IPS-18c (cell line): ENCODE results near the gene PTPN21.

Source experiments
- H3K4me3 ChIP-seq: 2 replicates; pipeline ENCODE4 v1.7.0; 2013; ENCODE audit warnings: low read depth, mild to moderate bottlenecking, low read length, moderate library complexity; ENCODE audit not compliant: insufficient read depth
- H3K9me3 ChIP-seq: one replicate; pipeline ENCODE4 v1.6.1; 2013; ENCODE audit warnings: mild to moderate bottlenecking, low read length, moderate library complexity; ENCODE audit not compliant: control insufficient read depth, insufficient read depth

The PTPN21 gene

GRCh38 chr14:88490168-88490567 lies 64.6 kb downstream of the PTPN21 start:
- H3K4me3 ChIP-seq, result no peak overlapping the region

GRCh38 chr14:88488897-88489296 lies 65.9 kb downstream of the PTPN21 start:
- Histone ChIP-seq H3K4me3 (no peak overlapping the region), H3K9me3 (no peaks in the 10 kb centered on the region)

More at GRCh38 chr14:88490168-88490567, 64.6 kb downstream of the PTPN21 start:
- no peaks in the 10 kb centered on the region for H3K9me3 ChIP-seq

- Histone ChIP-seq H3K4me3 (no peak overlapping the region), H3K9me3 (no peaks in the 10 kb centered on the region)
Observed at GRCh38 chr14:88488081-88488480, 66.7 kb downstream of the PTPN21 start.

- no peak overlapping the region for H3K4me3 ChIP-seq
- H3K9me3 ChIP-seq, result no peaks in the 10 kb centered on the region
Observed at GRCh38 chr14:88482524-88482923, 72.3 kb downstream of the PTPN21 start.

- no peaks in the 10 kb centered on the region for H3K9me3 ChIP-seq
- no peak overlapping the region for H3K4me3 ChIP-seq
Observed at GRCh38 chr14:88481794-88482193, 73.0 kb downstream of the PTPN21 start.

- Histone ChIP-seq H3K9me3 (no peaks in the 10 kb centered on the region), H3K4me3 (no peak overlapping the region)
Observed at GRCh38 chr14:88481059-88481458, 73.7 kb downstream of the PTPN21 start.

GRCh38 chr14:88479574-88479987 lies 75.2 kb downstream of the PTPN21 start:
- no peak overlapping the region for H3K4me3 ChIP-seq
- no peaks in the 10 kb centered on the region for H3K9me3 ChIP-seq

GRCh38 chr14:88478931-88479330 lies 75.9 kb downstream of the PTPN21 start:
- Histone ChIP-seq H3K9me3 (no peaks in the 10 kb centered on the region), H3K4me3 (no peak overlapping the region)

GRCh38 chr14:88477513-88478250 lies 77.1 kb downstream of the PTPN21 start:
- Histone ChIP-seq H3K4me3 (no peak overlapping the region), H3K9me3 (no peaks in the 10 kb centered on the region)

- Histone ChIP-seq H3K4me3 (no peak overlapping the region), H3K9me3 (no peaks in the 10 kb centered on the region)
Observed at GRCh38 chr14:88476825-88477224, 78.0 kb downstream of the PTPN21 start.

GRCh38 chr14:88476214-88476774 lies 78.5 kb downstream of the PTPN21 start:
- no peaks in the 10 kb centered on the region for H3K9me3 ChIP-seq
- H3K4me3 ChIP-seq, result no peak overlapping the region

- Histone ChIP-seq H3K9me3 (no peaks in the 10 kb centered on the region), H3K4me3 (no peak overlapping the region)
Observed at GRCh38 chr14:88473791-88474190, 81.0 kb downstream of the PTPN21 start.

- no peak overlapping the region for H3K4me3 ChIP-seq
- H3K9me3 ChIP-seq, result no peaks in the 10 kb centered on the region
Observed at GRCh38 chr14:88470542-88471440, 84.0 kb downstream of the PTPN21 start.

- H3K9me3 ChIP-seq, result no peaks in the 10 kb centered on the region
- no peak overlapping the region for H3K4me3 ChIP-seq
Observed at GRCh38 chr14:88468406-88468805, 86.4 kb downstream of the PTPN21 start.

- H3K9me3 ChIP-seq, result peaks cover 2% of the 10 kb centered on the region
Observed at GRCh38 chr14:88463318-88463717, 91.5 kb downstream of the PTPN21 start.

GRCh38 chr14:88454886-88455285 lies 99.9 kb downstream of the PTPN21 start:
- Histone ChIP-seq H3K9me3 (no peaks in the 10 kb centered on the region), H3K4me3 (no peak overlapping the region)

More at GRCh38 chr14:88463318-88463717, 91.5 kb downstream of the PTPN21 start:
- no peak overlapping the region for H3K4me3 ChIP-seq

- Histone ChIP-seq H3K9me3 (no peaks in the 10 kb centered on the region), H3K4me3 (no peak overlapping the region)
Observed at GRCh38 chr14:88452231-88452630, 102.6 kb downstream of the PTPN21 start.

GRCh38 chr14:88439088-88439487 lies 115.7 kb downstream of the PTPN21 start:
- Histone ChIP-seq H3K4me3 (no peak overlapping the region), H3K9me3 (no peaks in the 10 kb centered on the region)
